Measurements from ENCODE around the gene FLT4. TPM values are rescaled to one million over a fixed set of nuclear protein-coding genes. Genes with fewer than 3 reads are reported as not detected.

Gene FLT4
- polyA plus RNA-seq, 3 donors = not detected

- Histone ChIP-seq H3K4me1 (ENCODE audit: control insufficient read depth in 1 of 2, insufficient read depth in 2 of 2, low read length in 2 of 2) (no peaks in the 10 kb centered on the region), H3K79me2 (ENCODE audit: insufficient read depth, low read length) (no peaks in the 10 kb centered on the region), H3K36me3 (replicated peaks in 1 of 2; ENCODE audit: control insufficient read depth in 1 of 2, insufficient read depth in 2 of 2, low read length in 2 of 2) (no peaks in the 10 kb centered on the region), H3K9ac (ENCODE audit: insufficient read depth, low read length, poor library complexity, severe bottlenecking) (no peak overlapping the region), H3K4me2 (replicated peaks; ENCODE audit: extremely low read depth, low read length, poor library complexity, severe bottlenecking) (no peak overlapping the region), H4K20me1 (ENCODE audit: insufficient read depth, low read length) (no peaks in the 10 kb centered on the region), H2AFZ (ENCODE audit: insufficient read depth, low read depth, low read length, poor library complexity, severe bottlenecking) (no peak overlapping the region), H3K27me3 (ENCODE audit: control insufficient read depth in 2 of 2, insufficient read depth in 2 of 2, low read length in 2 of 2) (no peaks in the 10 kb centered on the region), H3K4me3 (replicated peaks in 1 of 3; ENCODE audit: low read depth in 2 of 3, low read length in 3 of 3) (no peak overlapping the region), H3K27ac (ENCODE audit: low read depth in 1 of 2, low read length in 2 of 2) (no peak overlapping the region), H3K9me3 (replicated peaks in 1 of 2; ENCODE audit: control insufficient read depth in 1 of 2, insufficient read depth in 1 of 2, low read length in 2 of 2) (no peaks in the 10 kb centered on the region)
- Mint-ChIP-seq H3K27me3 (ENCODE audit: low read depth in 3 of 3) (peaks cover 2 to 7% (median 3%) of the 10 kb centered on the region in 3 donors), H3K36me3 (no peaks in the 10 kb centered on the region), H3K4me3 (no peak overlapping the region), H3K9me3 (peaks cover 0 to 6% (median 3%) of the 10 kb centered on the region in 7 donors), H3K4me1 (no peaks in the 10 kb centered on the region), H3K27ac (no peak overlapping the region)
- no peak for DNase-seq
- TF ChIP-seq, protein P1, sequence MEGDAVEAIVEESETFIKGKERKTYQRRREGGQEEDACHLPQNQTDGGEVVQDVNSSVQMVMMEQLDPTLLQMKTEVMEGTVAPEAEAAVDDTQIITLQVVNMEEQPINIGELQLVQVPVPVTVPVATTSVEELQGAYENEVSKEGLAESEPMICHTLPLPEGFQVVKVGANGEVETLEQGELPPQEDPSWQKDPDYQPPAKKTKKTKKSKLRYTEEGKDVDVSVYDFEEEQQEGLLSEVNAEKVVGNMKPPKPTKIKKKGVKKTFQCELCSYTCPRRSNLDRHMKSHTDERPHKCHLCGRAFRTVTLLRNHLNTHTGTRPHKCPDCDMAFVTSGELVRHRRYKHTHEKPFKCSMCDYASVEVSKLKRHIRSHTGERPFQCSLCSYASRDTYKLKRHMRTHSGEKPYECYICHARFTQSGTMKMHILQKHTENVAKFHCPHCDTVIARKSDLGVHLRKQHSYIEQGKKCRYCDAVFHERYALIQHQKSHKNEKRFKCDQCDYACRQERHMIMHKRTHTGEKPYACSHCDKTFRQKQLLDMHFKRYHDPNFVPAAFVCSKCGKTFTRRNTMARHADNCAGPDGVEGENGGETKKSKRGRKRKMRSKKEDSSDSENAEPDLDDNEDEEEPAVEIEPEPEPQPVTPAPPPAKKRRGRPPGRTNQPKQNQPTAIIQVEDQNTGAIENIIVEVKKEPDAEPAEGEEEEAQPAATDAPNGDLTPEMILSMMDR (IDR thresholded peaks at IDR 0.05) = no peak
- intact Hi-C loops (cut with micrococcal nuclease) = no loop called here
- WGBS (ENCODE audit: insufficient coverage) = 83% methylated on average over 4 of the region's 10 CpGs
These were observed 24.1 kb downstream of the FLT4 start for GRCh38 chr5:180625125-180625790.

GRCh38 chr5:180624587-180624986, 24.8 kb downstream of the FLT4 start:
- Histone ChIP-seq H2AFZ (ENCODE audit: insufficient read depth, low read depth, low read length, poor library complexity, severe bottlenecking) (no peak overlapping the region), H3K36me3 (replicated peaks in 1 of 2; ENCODE audit: control insufficient read depth in 1 of 2, insufficient read depth in 2 of 2, low read length in 2 of 2) (no peaks in the 10 kb centered on the region), H3K4me3 (replicated peaks in 1 of 3; ENCODE audit: low read depth in 2 of 3, low read length in 3 of 3) (no peak overlapping the region), H3K79me2 (ENCODE audit: insufficient read depth, low read length) (no peaks in the 10 kb centered on the region), H3K4me2 (replicated peaks; ENCODE audit: extremely low read depth, low read length, poor library complexity, severe bottlenecking) (no peak overlapping the region), H3K9me3 (replicated peaks in 1 of 2; ENCODE audit: control insufficient read depth in 1 of 2, insufficient read depth in 1 of 2, low read length in 2 of 2) (no peaks in the 10 kb centered on the region), H3K9ac (ENCODE audit: insufficient read depth, low read length, poor library complexity, severe bottlenecking) (no peak overlapping the region), H4K20me1 (ENCODE audit: insufficient read depth, low read length) (no peaks in the 10 kb centered on the region), H3K27me3 (ENCODE audit: control insufficient read depth in 2 of 2, insufficient read depth in 2 of 2, low read length in 2 of 2) (no peaks in the 10 kb centered on the region), H3K4me1 (ENCODE audit: control insufficient read depth in 1 of 2, insufficient read depth in 2 of 2, low read length in 2 of 2) (no peaks in the 10 kb centered on the region), H3K27ac (ENCODE audit: low read depth in 1 of 2, low read length in 2 of 2) (no peak overlapping the region)
- Mint-ChIP-seq H3K27me3 (ENCODE audit: low read depth in 3 of 3) (peaks cover 3 to 7% (median 5%) of the 10 kb centered on the region in 3 donors), H3K9me3 (peaks cover 0 to 9% (median 3%) of the 10 kb centered on the region in 7 donors), H3K27ac (no peak overlapping the region), H3K4me1 (no peaks in the 10 kb centered on the region), H3K36me3 (no peaks in the 10 kb centered on the region), H3K4me3 (no peak overlapping the region)
- intact Hi-C loops (cut with micrococcal nuclease) = no loop called here
- 81% methylated on average over 2 of the region's 5 CpGs for WGBS (ENCODE audit: insufficient coverage)
- no peak for DNase-seq
- TF ChIP-seq, protein P1 (IDR thresholded peaks at IDR 0.05) = no peak

Data from CD14-positive monocyte (primary cell).